K562 (cell line): ENCODE results near the gene PHOX2A.

Source experiments
- CTCF ChIP-seq, 3 experiments: IDR thresholded peaks in 2 of 3; conservative IDR thresholded peaks in 1 of 3; 2 replicates each; pipeline ENCODE4 v1.5.1; 2011 to 2012; ENCODE audit warnings: low read length in 3 of 3, mild to moderate bottlenecking in 3 of 3, control low read depth in 2 of 3, improper control_type of control experiment in 1 of 3, inconsistent platforms in 1 of 3, low read depth in 1 of 3, mixed read lengths in 1 of 3, moderate library complexity in 1 of 3; ENCODE audit not compliant: insufficient read depth in 2 of 3
- CTCFL ChIP-seq: IDR thresholded peaks from 2 replicates; pipeline ENCODE4 v1.6.1; 2011; ENCODE audit warnings: borderline replicate concordance, low read depth, mild to moderate bottlenecking, moderate library complexity, low read length; ENCODE audit not compliant: insufficient read depth, poor library complexity, severe bottlenecking
- EGR1 ChIP-seq: fragments of 450-650 bp; conservative IDR thresholded peaks from 2 replicates; pipeline ENCODE4 v1.6.1; 2017; ENCODE audit warnings: mild to moderate bottlenecking
- TAF1 ChIP-seq: IDR thresholded peaks from 2 replicates; pipeline ENCODE4 v1.6.1; 2011; ENCODE audit warnings: mild to moderate bottlenecking, low read length, moderate library complexity; ENCODE audit not compliant: insufficient read depth, control insufficient read depth, severe bottlenecking; ENCODE audit errors: extremely low read depth
- ZNF263 ChIP-seq: sonication (generic); formaldehyde crosslinking; IDR thresholded peaks from 2 replicates; pipeline ENCODE4 v1.8.0; 2022; ENCODE audit warnings: mild to moderate bottlenecking, missing genetic modification reagents, borderline replicate concordance
- ZNF507 ChIP-seq: conservative IDR thresholded peaks from 2 replicates; pipeline ENCODE4 v1.6.1; 2017; ENCODE audit warnings: missing genetic modification characterization, missing compliant biosample characterization

- no peak for TF ChIP-seq ZNF507
- no peak for TF ChIP-seq TAF1
- TF ChIP-seq CTCF (IDR thresholded peaks at IDR 0.05 in 2 of 3, conservative IDR thresholded peaks at IDR 0.05 in 1 of 3; ENCODE audit: insufficient read depth in 2 of 3, low read depth in 1 of 3, low read length in 3 of 3) = no peak
- TF ChIP-seq ZNF263 (CRISPR knock-in tag) = no peak
- no peak for TF ChIP-seq EGR1
- no peak for TF ChIP-seq CTCFL
Measured at GRCh38 chr11:72236083-72236697, 7.8 kb downstream of the PHOX2A start.
